K562 (cell line): ENCODE results near the gene PKDREJ. TPM values are rescaled to one million over a fixed set of nuclear protein-coding genes. Genes with fewer than 3 reads are reported as not detected.

Experiments used
- ATAC-seq: fragments of 200-7000 bp; cut with Tn5 transposase; 3 replicates; pipeline ENCODE4 v1.9.1; 2020; ENCODE audit warnings: moderate library complexity
- BruUV-seq: library from RNA; stranded (reverse); fragments of 400-500 nt; replicated peaks from 2 replicates; lab custom pipeline; 2021; lab: Mats Ljungman, UMichigan
- CTCF ChIA-PET: fragments of 300-600 bp; formaldehyde crosslinking; extraction: SDS; loops from one replicate; lab custom pipeline; 2021; ENCODE audit warnings: low intra/inter-chr PET ratio; lab: Yijun Ruan, JAX
- POLR2A ChIA-PET: fragments of 300-600, 350-650 bp; sonication (Branson Sonifier 250); formaldehyde crosslinking; extraction: SDS; loops from one replicate; lab custom pipeline; 2021; ENCODE audit warnings: antibody characterized with exemption, inconsistent platforms; lab: Yijun Ruan, JAX
- DNase-seq, 4 experiments: peaks; one replicate each; pipeline versions ENCODE4 v3.0.0 to v3.0.0-alpha.2; 2011 to 2018; ENCODE audit warnings: low spot score in 3 of 4, mixed read lengths in 3 of 4; ENCODE audit errors: extremely low read depth in 1 of 4
- FAIRE-seq: peaks from 2 replicates; lab custom pipeline; 2011; peaks lifted over from hg19 to GRCh38; lab: Jason Lieb, UNC
- H2AFZ ChIP-seq: 2 replicates; pipeline ENCODE4 v1.6.0; 2011; ENCODE audit warnings: low read depth, low read length, control low read depth, inconsistent platforms
- H3K27ac ChIP-seq: fragments of 200-600 bp; 3 replicates; pipeline ENCODE4 v1.8.0; 2011; ENCODE audit warnings: low read depth, mild to moderate bottlenecking, control low read depth, inconsistent platforms, low read length, moderate library complexity, mixed read lengths; ENCODE audit errors: extremely low read depth
- H3K27me3 ChIP-seq, 2 experiments: fragments of 300-600 bp in 1 of 2; 2 replicates in 1 of 2; 3 replicates in 1 of 2; pipeline versions ENCODE4 v1.6.0 to v1.8.0; 2011; ENCODE audit warnings: inconsistent platforms in 2 of 2, low read length in 2 of 2, mild to moderate bottlenecking in 1 of 2, mixed read lengths in 1 of 2, moderate library complexity in 1 of 2; ENCODE audit not compliant: control insufficient read depth in 2 of 2, insufficient read depth in 2 of 2
- H3K36me3 ChIP-seq: fragments of 300-600 bp; 3 replicates; pipeline ENCODE4 v1.8.0; 2011; ENCODE audit warnings: mild to moderate bottlenecking, low read length, inconsistent platforms; ENCODE audit not compliant: control insufficient read depth, insufficient read depth
- H3K4me1 ChIP-seq, 2 experiments: fragments of 200-600 bp in 1 of 2; replicated peaks in 1 of 2; 2 replicates in 1 of 2; 3 replicates in 1 of 2; pipeline versions ENCODE4 v1.5.1 to v1.8.0; 2011; ENCODE audit warnings: inconsistent platforms in 2 of 2, low read length in 2 of 2, mild to moderate bottlenecking in 1 of 2, mixed read lengths in 1 of 2, moderate library complexity in 1 of 2; ENCODE audit not compliant: control insufficient read depth in 2 of 2, insufficient read depth in 2 of 2
- H3K4me2 ChIP-seq: 2 replicates; pipeline ENCODE4 v1.6.1; 2011; ENCODE audit warnings: low read length, control low read depth, inconsistent platforms, mixed read lengths; ENCODE audit not compliant: insufficient read depth
- H3K4me3 ChIP-seq: fragments of 200-600 bp; sonication (generic), shearing (Covaris generic); 2 replicates; pipeline ENCODE4 v1.5.1; 2016; ENCODE audit warnings: control low read depth, inconsistent platforms
- H3K79me2 ChIP-seq: fragments of 200-600 bp; 3 replicates; pipeline ENCODE4 v1.8.0; 2011; ENCODE audit warnings: low read length, inconsistent platforms; ENCODE audit not compliant: control insufficient read depth, insufficient read depth
- H3K9ac ChIP-seq, 2 experiments: 2 replicates each; pipeline versions ENCODE4 v1.6.0 to v1.6.1; 2011; ENCODE audit warnings: low read depth in 2 of 2, low read length in 2 of 2, control low read depth in 1 of 2, inconsistent platforms in 1 of 2, mild to moderate bottlenecking in 1 of 2, mixed read lengths in 1 of 2; ENCODE audit not compliant: insufficient read depth in 1 of 2
- H3K9me1 ChIP-seq: one replicate; pipeline ENCODE4 v1.6.0; 2011; ENCODE audit warnings: inconsistent platforms, mild to moderate bottlenecking, low read length, moderate library complexity; ENCODE audit not compliant: control insufficient read depth, insufficient read depth
- H3K9me3 ChIP-seq: replicated peaks from 2 replicates; pipeline ENCODE4 v1.5.1; 2011; ENCODE audit warnings: low read depth, low read length, inconsistent platforms; ENCODE audit not compliant: control insufficient read depth, insufficient read depth
- H4K20me1 ChIP-seq: replicated peaks from 2 replicates; pipeline ENCODE4 v1.6.1; 2011; ENCODE audit warnings: low read length, inconsistent platforms, mixed read lengths; ENCODE audit not compliant: control insufficient read depth, insufficient read depth
- CREM ChIP-seq: IDR thresholded peaks from 2 replicates; pipeline ENCODE4 v1.6.1; 2014; ENCODE audit warnings: antibody characterized with exemption, low read depth
- EP300 ChIP-seq: IDR thresholded peaks from 2 replicates; pipeline ENCODE4 v1.6.1; 2012; ENCODE audit warnings: low read length, improper control_type of control experiment
- GATA2 ChIP-seq: sonication (generic); formaldehyde crosslinking; IDR thresholded peaks from 2 replicates; pipeline ENCODE4 v1.4.0; 2020; ENCODE audit warnings: mild to moderate bottlenecking, missing genetic modification reagents
- GTF2A2 ChIP-seq: IDR thresholded peaks from 2 replicates; pipeline ENCODE4 v1.6.1; 2016; ENCODE audit warnings: mild to moderate bottlenecking, missing genetic modification characterization, missing compliant biosample characterization
- LCOR ChIP-seq: sonication (generic); formaldehyde crosslinking; IDR thresholded peaks from 2 replicates; pipeline ENCODE4 v1.8.0; 2022; ENCODE audit warnings: mild to moderate bottlenecking, missing genetic modification reagents
- NFRKB ChIP-seq: fragments of 450-650 bp; IDR thresholded peaks from 2 replicates; pipeline ENCODE4 v1.6.1; 2016; ENCODE audit warnings: low read depth
- NR2C2 ChIP-seq, 2 experiments: fragments of 200-800 bp in 1 of 2; sonication (Bioruptor generic) in 1 of 2; sonication (generic) in 1 of 2; formaldehyde crosslinking in 1 of 2; IDR thresholded peaks; 2 replicates each; pipeline versions ENCODE4 v1.6.1 to v1.8.0; 2016 to 2022; ENCODE audit warnings: mild to moderate bottlenecking in 1 of 2, missing compliant biosample characterization in 1 of 2, missing genetic modification characterization in 1 of 2, missing genetic modification reagents in 1 of 2
- ZNF212 ChIP-seq: fragments of 450-650 bp; formaldehyde crosslinking; IDR thresholded peaks from 2 replicates; pipeline ENCODE4 v1.4.0; 2020; ENCODE audit warnings: mild to moderate bottlenecking
- ZNF280B ChIP-seq: fragments of 250-450 bp; sonication (Bioruptor Pico); IDR thresholded peaks from 2 replicates; pipeline ENCODE4 v1.5.1; 2021; ENCODE audit warnings: mild to moderate bottlenecking
- ZNF408 ChIP-seq: fragments of 250-450 bp; sonication (Bioruptor Pico); IDR thresholded peaks from 2 replicates; pipeline ENCODE4 v1.4.0; 2020; ENCODE audit warnings: low read depth, mild to moderate bottlenecking, moderate library complexity
- WGBS: fragments of 100-300 bp; shearing (Covaris generic); methylation state at CpG from one replicate; pipeline ENCODE4 v1.1.6; 2016; ENCODE audit warnings: low coverage, mixed read lengths; ENCODE audit not compliant: insufficient coverage; ENCODE audit errors: missing lambda C conversion rate; 5-methylcytosine and 5-hydroxymethylcytosine counted together
- in situ Hi-C: fragments of 300-500 bp; cut with MboI; formaldehyde crosslinking; loops from 4 replicates; pipeline ENCODE4 v1.15.0; 2018; ENCODE audit warnings: inconsistent platforms, mixed read lengths
- intact Hi-C: fragments of 100-400 bp; cut with micrococcal nuclease; formaldehyde crosslinking; loops from 2 replicates; pipeline ENCODE4 v1.14.2; 2022
- polyA plus RNA-seq, 8 experiments: library from polyadenylated mRNA; depleted of rRNA in 4 of 8; stranded (reverse) in 5 of 8; unstranded in 3 of 8; fragments of >200 nt; fragmentation: Nextera tagmentation in 2 of 8; fragmentation: Illumina TruSeq in 1 of 8; extraction: Ambion mirVana in 2 of 8; extraction: Trizol in 1 of 8; gene quantifications; 2 replicates each; pipeline versions ENCODE4 v1.2.1 to v1.2.3, GENCODE V29; 2011 to 2014; ENCODE audit warnings: inconsistent platforms in 1 of 8, missing spikeins in 1 of 8
- total RNA-seq, 7 experiments: library from RNA; depleted of rRNA in 6 of 7; stranded (reverse); fragments of >200 nt in 6 of 7; fragmentation: Illumina TruSeq in 2 of 7; extraction: Trizol in 2 of 7; gene quantifications; 2 replicates each; pipeline versions ENCODE4 v1.2.1 to v1.2.3, GENCODE V29; 2011 to 2021; ENCODE audit warnings: low replicate concordance in 1 of 7
- TF ChIP-seq, protein P1 (sequence below): sonication (generic); formaldehyde crosslinking; IDR thresholded peaks from 2 replicates; pipeline ENCODE4 v1.8.0; 2022; ENCODE audit warnings: missing genetic modification reagents, mild to moderate bottlenecking, borderline replicate concordance

Gene PKDREJ
- total and polyA plus RNA-seq, 9 of the 15 experiments (the other 6 are each of a cell fraction or from before 2014, with no cell fraction given): 0.03 TPM; not detected in 8

GRCh38 chr22:46240907-46241306 is 22.2 kb downstream of the PKDREJ start:
- Histone ChIP-seq H3K27ac (no peak overlapping the region), H3K9ac (peak overlapping the region; percentile 23 to 59; a peak in 2 of 4 replicates), H3K36me3 (peaks cover 5% of the 10 kb centered on the region; the same call in 1 of the 3 replicates), H3K79me2 (no peaks in the 10 kb centered on the region), H3K9me1 (no peaks in the 10 kb centered on the region), H4K20me1 (no peaks in the 10 kb centered on the region), H3K4me2 (no peak overlapping the region; the same call in 1 of the 2 replicates), H3K27me3 (no peaks in the 10 kb centered on the region), H2AFZ (no peak overlapping the region), H3K9me3 (no peaks in the 10 kb centered on the region), H3K4me1 (peaks cover 25 to 44% of the 10 kb centered on the region in 2 experiments; a peak in 4 of 5 replicates), H3K4me3 (no peak overlapping the region)
- WGBS: 68% methylated on average over 7 of the region's 7 CpGs
- no peak for TF ChIP-seq LCOR
- DNase-seq: no peak
- intact Hi-C loops: loop anchor here (10.0 kb wide), 1 partner anchor 86 kb away; the partner anchor contains the start of gene PPARA
- no peak for FAIRE-seq
- ChIA-PET POLR2A (interaction anchor here (0.9 to 1.7 kb wide), 2 partner anchors 10 to 14 kb away, joined by 3 to 5 read pairs; partner anchors contain the start of gene CDPF1), CTCF (no interaction called here)
- ATAC-seq: no peak
- in situ Hi-C loops: loop anchor here (10.0 kb wide), 1 partner anchor 96 kb away; no protein-coding TSS in a partner anchor
- no TSS peak for BruUV-seq

GRCh38 chr22:46240506-46240905 is 22.6 kb downstream of the PKDREJ start:
- BruUV-seq: no TSS peak
- no peaks in the 10 kb centered on the region for H3K9me3 ChIP-seq
- POLR2A ChIA-PET: interaction anchor here (0.8 to 0.9 kb wide), 2 partner anchors 27 to 79 kb away, joined by 3 to 5 read pairs; partner anchors contain the start of gene TTC38
- no peaks in the 10 kb centered on the region for H3K27me3 ChIP-seq
- H4K20me1 ChIP-seq: no peaks in the 10 kb centered on the region
- no peak overlapping the region for H2AFZ ChIP-seq
- peaks cover 5% of the 10 kb centered on the region; the same call in 1 of the 3 replicates for H3K36me3 ChIP-seq
- H3K27ac ChIP-seq: no peak overlapping the region
- intact Hi-C loops: loop anchor here (10.0 kb wide), 1 partner anchor 86 kb away; the partner anchor contains the start of gene PPARA
- no peak overlapping the region for H3K4me2 ChIP-seq
- FAIRE-seq (no peak), DNase-seq (no peak), ATAC-seq (no peak)
- WGBS: 92% methylated on average over 6 of the region's 6 CpGs
- H3K4me3 ChIP-seq: no peak overlapping the region
- CTCF ChIA-PET: no interaction called here
- H3K9ac ChIP-seq: no peak overlapping the region
- in situ Hi-C loops: loop anchor here (10.0 kb wide), 1 partner anchor 96 kb away; no protein-coding TSS in a partner anchor
- H3K4me1 ChIP-seq: peaks cover 26 to 42% of the 10 kb centered on the region in 2 experiments; a peak in 4 of 5 replicates
- no peaks in the 10 kb centered on the region for H3K79me2 ChIP-seq
- no peaks in the 10 kb centered on the region for H3K9me1 ChIP-seq
- TF ChIP-seq ZNF212 (CRISPR knock-in tag): no peak
- TF ChIP-seq ZNF408 (CRISPR knock-in tag): no peak
- TF ChIP-seq, protein P1, sequence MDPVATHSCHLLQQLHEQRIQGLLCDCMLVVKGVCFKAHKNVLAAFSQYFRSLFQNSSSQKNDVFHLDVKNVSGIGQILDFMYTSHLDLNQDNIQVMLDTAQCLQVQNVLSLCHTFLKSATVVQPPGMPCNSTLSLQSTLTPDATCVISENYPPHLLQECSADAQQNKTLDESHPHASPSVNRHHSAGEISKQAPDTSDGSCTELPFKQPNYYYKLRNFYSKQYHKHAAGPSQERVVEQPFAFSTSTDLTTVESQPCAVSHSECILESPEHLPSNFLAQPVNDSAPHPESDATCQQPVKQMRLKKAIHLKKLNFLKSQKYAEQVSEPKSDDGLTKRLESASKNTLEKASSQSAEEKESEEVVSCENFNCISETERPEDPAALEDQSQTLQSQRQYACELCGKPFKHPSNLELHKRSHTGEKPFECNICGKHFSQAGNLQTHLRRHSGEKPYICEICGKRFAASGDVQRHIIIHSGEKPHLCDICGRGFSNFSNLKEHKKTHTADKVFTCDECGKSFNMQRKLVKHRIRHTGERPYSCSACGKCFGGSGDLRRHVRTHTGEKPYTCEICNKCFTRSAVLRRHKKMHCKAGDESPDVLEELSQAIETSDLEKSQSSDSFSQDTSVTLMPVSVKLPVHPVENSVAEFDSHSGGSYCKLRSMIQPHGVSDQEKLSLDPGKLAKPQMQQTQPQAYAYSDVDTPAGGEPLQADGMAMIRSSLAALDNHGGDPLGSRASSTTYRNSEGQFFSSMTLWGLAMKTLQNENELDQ (CRISPR knock-in tag): no peak
- no peak for TF ChIP-seq ZNF280B (CRISPR knock-in tag)
- TF ChIP-seq NFRKB: no peak
- no peak for TF ChIP-seq NR2C2 (CRISPR knock-in tag; IDR thresholded peaks at IDR 0.05)
- TF ChIP-seq NR2C2 (tag; IDR thresholded peaks at IDR 0.05): no peak
- no peak for TF ChIP-seq GTF2A2
- no peak for TF ChIP-seq EP300
- no peak for TF ChIP-seq GATA2
- TF ChIP-seq CREM: no peak
